Stimulated activated CD4-positive, alpha-beta T cell treated with anti-CD3 and anti-CD28 coated beads, Interleukin-1b, Interleukin-23, amount 100 ng/mL, for 48 hours (primary cell): ENCODE measurements around the gene ZNF662.

Experiments used
- DNase-seq: peaks from one replicate; pipeline ENCODE4 v3.0.0-alpha.2; 2020

The ZNF662 gene

DNA sequence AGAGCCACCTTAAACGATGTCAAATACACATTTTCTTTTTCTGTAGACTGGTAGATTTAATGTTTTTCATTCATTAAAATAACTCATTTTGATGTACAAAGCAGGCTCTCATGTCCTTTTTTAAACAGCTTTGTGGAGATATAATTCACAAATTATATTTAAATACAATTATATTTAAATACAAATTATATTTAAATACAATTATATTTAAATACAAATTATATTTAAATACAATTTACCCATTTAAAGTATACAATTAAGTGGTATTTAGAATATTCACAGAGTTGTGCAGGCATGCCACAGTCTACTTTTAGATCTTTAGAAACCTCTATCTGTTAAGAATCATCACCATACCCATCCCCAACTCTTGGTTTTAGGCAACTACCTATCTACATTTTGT is 36.8 kb downstream of the ZNF662 start:
- no peak for DNase-seq

GRCh38 chr3:42946050-42946449 is 40.1 kb downstream of the ZNF662 start:
- DNase-seq = no peak

DNA sequence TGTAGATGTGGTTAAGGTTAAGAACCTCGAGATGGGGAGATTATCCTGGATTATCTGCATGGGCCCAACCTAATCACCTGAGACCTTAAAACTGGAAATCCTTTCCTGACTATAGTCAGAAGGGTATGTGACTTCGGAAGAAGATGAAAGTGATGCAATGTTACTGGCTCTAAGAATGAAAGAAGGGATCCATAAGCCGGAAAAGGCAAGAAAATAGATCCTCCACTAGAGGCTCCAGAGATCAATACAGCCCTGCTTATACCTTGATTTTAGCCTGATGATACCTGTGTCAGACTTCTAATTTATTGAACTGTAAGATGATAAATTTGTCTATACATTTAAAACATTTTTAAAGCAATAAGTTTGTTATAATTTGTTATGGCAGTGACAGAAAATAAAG is 51.6 kb downstream of the ZNF662 start:
- no peak for DNase-seq

DNA sequence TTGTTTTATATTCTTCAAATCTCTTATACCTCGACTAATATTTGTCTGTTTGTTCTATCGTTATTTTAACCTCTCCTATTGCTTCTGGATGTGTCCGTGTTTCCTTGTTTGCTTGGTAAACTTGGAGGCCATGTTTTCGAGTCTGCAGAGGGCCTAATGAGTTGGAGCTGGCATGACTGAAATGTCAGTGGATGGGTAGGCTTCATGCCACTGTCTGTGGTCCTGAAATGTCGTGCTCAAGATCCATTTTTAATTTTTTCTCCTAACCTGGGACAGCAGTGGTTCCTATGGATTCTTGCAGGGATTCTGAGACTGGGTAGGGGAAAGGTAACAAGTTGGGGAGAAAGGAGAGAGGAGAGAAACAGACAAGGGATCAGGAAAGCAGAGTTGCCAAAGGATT is 54.3 kb downstream of the ZNF662 start:
- no peak for DNase-seq

DNA sequence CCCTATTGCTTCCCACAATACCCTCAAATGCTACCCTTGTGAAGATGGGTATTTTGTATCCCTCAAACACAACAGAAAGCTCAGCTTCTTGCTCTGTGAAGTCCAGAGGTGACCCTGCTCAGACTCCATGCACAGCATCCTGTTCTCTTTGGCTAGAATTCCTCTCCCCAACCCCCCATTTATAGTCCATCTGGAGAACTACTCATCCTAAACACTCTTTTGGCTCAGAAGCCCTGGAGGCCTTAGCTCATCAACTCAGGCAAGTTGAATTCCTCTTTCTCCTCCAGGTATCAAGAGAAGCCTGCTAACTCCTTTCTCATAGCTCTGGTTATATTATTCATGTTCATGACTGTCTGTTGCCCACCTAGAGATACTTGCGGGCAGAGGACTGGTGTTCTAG is 54.8 kb downstream of the ZNF662 start:
- DNase-seq = no peak

GRCh38 chr3:42961633-42962032 is 55.7 kb downstream of the ZNF662 start:
- no peak for DNase-seq

DNA sequence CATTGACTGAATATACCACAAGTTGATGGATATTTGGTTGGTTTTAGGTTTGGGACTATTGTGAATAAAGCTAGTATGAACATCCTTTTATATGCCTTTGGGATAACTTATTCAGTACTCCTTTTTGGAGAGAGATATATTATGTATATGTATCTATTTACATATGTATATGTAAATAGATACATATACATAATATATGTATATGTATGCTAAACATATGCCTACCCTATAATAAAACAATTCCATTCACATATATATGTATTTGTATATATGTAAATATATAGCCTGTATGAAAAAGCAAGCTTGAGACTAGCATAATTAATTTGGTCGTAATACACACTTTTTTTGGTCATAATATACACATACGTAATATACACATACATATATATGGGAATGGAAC is 57.3 kb downstream of the ZNF662 start:
- no peak for DNase-seq

GRCh38 chr3:42964266-42964665 is 58.3 kb downstream of the ZNF662 start:
- DNase-seq = no peak
